PC-3 (cell line): ENCODE data around the gene ATP8A2. TPM values are rescaled to one million over a fixed set of nuclear protein-coding genes. Genes with fewer than 3 reads are reported as not detected.

Source experiments
- ATAC-seq: fragments of 200-7000 bp; cut with Tn5 transposase; 2 replicates; pipeline ENCODE4 v1.9.1; 2020; ENCODE audit warnings: mild to moderate bottlenecking, moderate library complexity
- BruUV-seq: library from RNA; stranded (reverse); fragments of 400-500 nt; replicated peaks from 2 replicates; lab custom pipeline; 2021; lab: Mats Ljungman, UMichigan
- CTCF ChIA-PET: fragments of 300-600 bp; sonication (Branson Sonifier 250); formaldehyde crosslinking; loops from one replicate; lab custom pipeline; 2022; ENCODE audit warnings: antibody characterized with exemption; lab: Charles Lee
- POLR2A ChIA-PET: fragments of 300-600 bp; sonication (Branson Sonifier 250); formaldehyde crosslinking; loops from one replicate; lab custom pipeline; 2022; ENCODE audit warnings: antibody characterized with exemption; ENCODE audit not compliant: unreplicated experiment; lab: Charles Lee
- DNase-seq: peaks from one replicate; pipeline ENCODE4 v3.0.0-alpha.2; 2015
- H2AFZ ChIP-seq: fragments of 300-600 bp; sonication (generic); 2 replicates; pipeline ENCODE4 v1.6.0; 2016; ENCODE audit warnings: antibody characterized with exemption, low read length
- H3F3A ChIP-seq: fragments of 300-600 bp; sonication (generic); one replicate; pipeline ENCODE4 v1.6.0; 2017; ENCODE audit warnings: antibody characterized with exemption, low read length, control low read depth, mild to moderate bottlenecking; ENCODE audit not compliant: unreplicated experiment
- H3K27ac ChIP-seq: fragments of 300-600 bp; sonication (generic); 2 replicates; pipeline ENCODE4 v1.5.1; 2016; ENCODE audit warnings: mild to moderate bottlenecking, low read length
- H3K27me3 ChIP-seq: fragments of 300-600 bp; sonication (generic); 2 replicates; pipeline ENCODE4 v1.6.1; 2016; ENCODE audit warnings: low read length, mixed read lengths
- H3K36me3 ChIP-seq: fragments of 300-600 bp; sonication (generic); 2 replicates; pipeline ENCODE4 v1.6.1; 2016; ENCODE audit warnings: low read depth, mixed run types, low read length, mixed read lengths
- H3K4me1 ChIP-seq: fragments of 300-600 bp; sonication (generic); 2 replicates; pipeline ENCODE4 v1.5.1; 2016; ENCODE audit warnings: low read length; ENCODE audit not compliant: insufficient read depth
- H3K4me2 ChIP-seq: fragments of 300-600 bp; sonication (generic); 2 replicates; pipeline ENCODE4 v1.6.0; 2016; ENCODE audit warnings: low read length
- H3K4me3 ChIP-seq: fragments of 300-600 bp; sonication (generic); 2 replicates; pipeline ENCODE4 v1.5.1; 2016; ENCODE audit warnings: mild to moderate bottlenecking, low read length, mixed read lengths
- H3K79me2 ChIP-seq: fragments of 300-600 bp; sonication (generic); 2 replicates; pipeline ENCODE4 v1.6.1; 2017; ENCODE audit warnings: low read length, mixed read lengths
- H3K9ac ChIP-seq: fragments of 300-600 bp; sonication (generic); 2 replicates; pipeline ENCODE4 v1.6.0; 2016; ENCODE audit warnings: mild to moderate bottlenecking, low read length
- H3K9me2 ChIP-seq: fragments of 300-600 bp; sonication (generic); replicated peaks from 2 replicates; pipeline ENCODE4 v1.6.1; 2016; ENCODE audit warnings: mixed run types, low read length, mixed read lengths
- H3K9me3 ChIP-seq: fragments of 300-600 bp; sonication (generic); 2 replicates; pipeline ENCODE4 v1.6.1; 2016; ENCODE audit warnings: low read length, mixed read lengths
- H4K20me1 ChIP-seq: fragments of 300-600 bp; sonication (generic); 2 replicates; pipeline ENCODE4 v1.6.1; 2016; ENCODE audit warnings: low read length, mixed read lengths
- EZH2 ChIP-seq: fragments of 300-600 bp; sonication (generic); IDR thresholded peaks from one replicate; pipeline ENCODE4 v1.6.1; 2017; ENCODE audit warnings: antibody characterized with exemption, mild to moderate bottlenecking, low read length; ENCODE audit not compliant: unreplicated experiment
- EZH2phosphoT487 ChIP-seq: fragments of 300-600 bp; sonication (generic); IDR thresholded peaks from 2 replicates; pipeline ENCODE4 v1.6.1; 2018; ENCODE audit warnings: mild to moderate bottlenecking, antibody characterized with exemption, low read length, borderline replicate concordance
- intact Hi-C: fragments of 100-400 bp; cut with micrococcal nuclease; formaldehyde crosslinking; loops from 2 replicates; pipeline ENCODE4 v1.9.0; 2023
- total RNA-seq: library from RNA; depleted of rRNA; stranded (reverse); fragments of >200 nt; gene quantifications from 2 replicates; pipeline ENCODE4 v1.2.3, GENCODE V29; 2014
- TF ChIP-seq, protein P1 (sequence below): fragments of 300-600 bp; sonication (generic); conservative IDR thresholded peaks from 2 replicates; pipeline ENCODE4 v1.5.1; 2017; ENCODE audit warnings: antibody characterized with exemption, low read depth, mild to moderate bottlenecking, low read length

Gene ATP8A2
- total RNA-seq, 1 experiment from 2014 or later: 0.04 TPM

DNA sequence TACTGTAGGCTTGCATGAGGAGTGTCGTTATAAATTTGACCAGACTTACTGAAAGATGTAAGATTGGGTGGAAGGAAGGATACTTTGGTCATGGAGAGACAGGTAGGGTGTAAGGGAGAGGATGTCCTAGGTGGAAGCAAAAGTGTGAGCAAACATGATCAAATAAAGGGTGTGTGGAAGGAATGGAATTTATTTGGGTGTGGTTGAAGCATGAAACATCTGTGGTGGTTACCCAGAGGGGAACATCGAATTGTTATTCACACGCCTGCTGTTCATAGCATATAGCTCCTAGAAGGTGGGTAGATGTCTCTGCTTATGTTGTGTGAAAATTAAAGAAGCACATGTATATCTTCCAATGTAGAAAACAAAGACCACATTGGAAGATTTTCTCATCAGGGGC lies 157.7 kb downstream of the ATP8A2 start:
- peaks cover 16% of the 10 kb centered on the region for H3K27me3 ChIP-seq
- no peak for TF ChIP-seq EZH2
- TF ChIP-seq EZH2phosphoT487: no peak
- TF ChIP-seq, protein P1, sequence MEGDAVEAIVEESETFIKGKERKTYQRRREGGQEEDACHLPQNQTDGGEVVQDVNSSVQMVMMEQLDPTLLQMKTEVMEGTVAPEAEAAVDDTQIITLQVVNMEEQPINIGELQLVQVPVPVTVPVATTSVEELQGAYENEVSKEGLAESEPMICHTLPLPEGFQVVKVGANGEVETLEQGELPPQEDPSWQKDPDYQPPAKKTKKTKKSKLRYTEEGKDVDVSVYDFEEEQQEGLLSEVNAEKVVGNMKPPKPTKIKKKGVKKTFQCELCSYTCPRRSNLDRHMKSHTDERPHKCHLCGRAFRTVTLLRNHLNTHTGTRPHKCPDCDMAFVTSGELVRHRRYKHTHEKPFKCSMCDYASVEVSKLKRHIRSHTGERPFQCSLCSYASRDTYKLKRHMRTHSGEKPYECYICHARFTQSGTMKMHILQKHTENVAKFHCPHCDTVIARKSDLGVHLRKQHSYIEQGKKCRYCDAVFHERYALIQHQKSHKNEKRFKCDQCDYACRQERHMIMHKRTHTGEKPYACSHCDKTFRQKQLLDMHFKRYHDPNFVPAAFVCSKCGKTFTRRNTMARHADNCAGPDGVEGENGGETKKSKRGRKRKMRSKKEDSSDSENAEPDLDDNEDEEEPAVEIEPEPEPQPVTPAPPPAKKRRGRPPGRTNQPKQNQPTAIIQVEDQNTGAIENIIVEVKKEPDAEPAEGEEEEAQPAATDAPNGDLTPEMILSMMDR: no peak
- ChIA-PET CTCF (no interaction called here), POLR2A (no interaction called here)
- no peak overlapping the region for H3K9ac ChIP-seq
- H3K36me3 ChIP-seq: no peaks in the 10 kb centered on the region
- H2AFZ ChIP-seq: no peak overlapping the region
- BruUV-seq: no TSS peak
- no peaks in the 10 kb centered on the region for H3K79me2 ChIP-seq
- no peak overlapping the region for H3K4me3 ChIP-seq
- intact Hi-C loops: no loop called here
- no peak overlapping the region for H3K4me2 ChIP-seq
- no peaks in the 10 kb centered on the region for H3F3A ChIP-seq
- peak; percentile 20 for DNase-seq
- H3K27ac ChIP-seq: no peak overlapping the region
- no peaks in the 10 kb centered on the region for H3K9me2 ChIP-seq
- H4K20me1 ChIP-seq: no peaks in the 10 kb centered on the region
- H3K4me1 ChIP-seq: no peaks in the 10 kb centered on the region
- no peak for ATAC-seq
- 0 out of 2 replicates have a peak, but pooled peaks cover 4% of the 10 kb centered on the region for H3K9me3 ChIP-seq

DNA sequence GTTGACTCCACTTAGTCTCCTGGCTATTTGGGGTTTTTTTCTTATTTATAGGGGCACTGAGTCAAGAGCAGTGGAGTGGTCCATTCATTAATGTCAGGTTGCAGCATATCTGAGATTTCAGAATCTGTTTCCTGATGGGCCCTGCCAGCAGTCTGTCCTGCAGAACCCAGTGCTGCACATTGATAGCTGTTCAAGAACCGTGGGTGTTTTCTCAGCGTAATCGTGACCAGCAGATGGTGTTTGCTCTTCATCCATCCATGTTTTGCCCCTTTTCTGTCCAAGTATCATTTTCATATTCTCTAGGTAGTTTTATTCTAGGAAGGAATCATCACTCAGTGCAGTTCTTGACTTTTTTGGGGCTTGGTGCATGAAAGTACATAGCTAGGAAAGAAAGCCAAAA lies 166.5 kb downstream of the ATP8A2 start:
- ChIA-PET POLR2A (no interaction called here), CTCF (no interaction called here)

More for the DNA sequence above, 166.5 kb downstream of the ATP8A2 start:
- no peaks in the 10 kb centered on the region for H3K36me3 ChIP-seq
- H3K9me3 ChIP-seq: no peaks in the 10 kb centered on the region
- intact Hi-C loops: no loop called here
- no peak overlapping the region for H3K4me2 ChIP-seq
- H3K9me2 ChIP-seq: no peaks in the 10 kb centered on the region
- H2AFZ ChIP-seq: no peak overlapping the region
- H3K27ac ChIP-seq: no peak overlapping the region
- H4K20me1 ChIP-seq: no peaks in the 10 kb centered on the region
- ATAC-seq (no peak), DNase-seq (no peak)
- TF ChIP-seq, protein P1: no peak
- TF ChIP-seq EZH2phosphoT487 (no peak), EZH2 (no peak)
- no peaks in the 10 kb centered on the region for H3F3A ChIP-seq
- H3K4me3 ChIP-seq: no peak overlapping the region
- H3K4me1 ChIP-seq: no peaks in the 10 kb centered on the region
- BruUV-seq: no TSS peak
- H3K79me2 ChIP-seq: no peaks in the 10 kb centered on the region
- peaks cover 65% of the 10 kb centered on the region for H3K27me3 ChIP-seq
- H3K9ac ChIP-seq: no peak overlapping the region
